ENCODE results near the gene SOX6. TPM values are rescaled to one million over a fixed set of nuclear protein-coding genes. Genes with fewer than 3 reads are reported as not detected.

Gene SOX6
- total RNA-seq, 1 experiment from 2014 or later: not detected

DNA sequence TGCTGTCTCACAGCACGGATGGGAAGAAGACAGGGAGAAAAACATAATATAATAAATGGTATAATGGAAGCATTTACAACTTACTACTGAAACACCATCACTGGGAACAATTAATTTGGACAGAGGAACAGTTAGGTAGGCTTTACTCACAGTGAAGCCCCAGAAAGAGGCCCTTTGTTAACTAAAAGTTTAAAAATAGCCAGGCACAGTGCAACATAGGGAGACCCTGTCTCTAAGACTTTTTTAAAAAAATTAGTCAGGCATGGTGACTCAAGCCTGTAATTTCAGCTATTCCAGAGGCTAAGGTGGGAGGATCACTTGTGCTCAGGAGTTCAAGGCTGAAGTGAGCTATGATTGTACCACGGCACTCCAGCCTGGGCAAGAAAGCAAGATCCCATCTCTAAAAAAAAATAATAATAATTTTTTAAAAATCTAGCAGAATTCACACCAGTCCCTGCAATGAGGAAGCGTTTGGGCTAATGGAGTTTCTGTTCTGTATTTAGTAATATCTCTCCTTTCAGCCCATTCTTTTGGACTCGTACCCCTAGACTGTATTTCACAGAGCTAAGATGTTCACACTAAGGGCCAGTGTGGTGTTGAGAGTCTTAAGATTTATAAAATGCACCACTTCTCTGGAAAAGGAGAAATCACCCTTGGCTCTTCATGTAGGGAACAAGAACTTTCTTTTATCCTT, 275.5 kb downstream of the SOX6 start:
- Mint-ChIP-seq H3K27ac (no peak overlapping the region), H3K36me3 (ENCODE audit: insufficient read depth in 1 of 3, low read depth in 3 of 3) (no peaks in the 10 kb centered on the region), H3K27me3 (ENCODE audit: low read depth) (no peaks in the 10 kb centered on the region; the same call in 1 of the 2 replicates), H3K4me3 (no peak overlapping the region), H3K9me3 (no peaks in the 10 kb centered on the region; a peak in 1 of 5 replicates), H3K4me1 (no peaks in the 10 kb centered on the region)
- Histone ChIP-seq H2BK120ac (ENCODE audit: low read depth, low read length, poor library complexity, severe bottlenecking) (no peak overlapping the region), H3K23ac (ENCODE audit: insufficient read length, low read depth, low read length) (no peak overlapping the region), H3K4ac (ENCODE audit: low read depth, low read length) (no peak overlapping the region), H2BK20ac (ENCODE audit: low read depth, low read length, poor library complexity, severe bottlenecking) (no peak overlapping the region), H3K56ac (ENCODE audit: insufficient read length, low read depth, low read length) (no peak overlapping the region), H4K8ac (replicated peaks; ENCODE audit: insufficient read length, low read depth, low read length) (no peak overlapping the region), H3T11ph (ENCODE audit: low read length) (no peak overlapping the region), H2AK5ac (ENCODE audit: insufficient read length, low read length) (no peak overlapping the region), H4K5ac (ENCODE audit: insufficient read length, low read depth, low read length) (no peak overlapping the region), H3K9me3 (ENCODE audit: control insufficient read depth, low read depth, low read length) (no peaks in the 10 kb centered on the region), H3K4me2 (ENCODE audit: insufficient read depth, insufficient read length, low read length) (no peak overlapping the region), H3K14ac (ENCODE audit: insufficient read depth, low read length) (no peak overlapping the region), H2AFZ (ENCODE audit: low read length) (no peak overlapping the region), H3K79me2 (ENCODE audit: insufficient read depth, low read length) (no peaks in the 10 kb centered on the region), H4K91ac (ENCODE audit: insufficient read length, low read depth, low read length) (no peak overlapping the region), H3K9ac (ENCODE audit: extremely low read depth, insufficient read length, low read length) (no peak overlapping the region), H3K23me2 (ENCODE audit: insufficient read length, low read depth, low read length, poor library complexity, severe bottlenecking) (no peaks in the 10 kb centered on the region), H3K79me1 (ENCODE audit: insufficient read depth, low read depth, low read length, poor library complexity, severe bottlenecking) (no peaks in the 10 kb centered on the region), H3K27ac (ENCODE audit: insufficient read length, low read depth, low read length) (no peak overlapping the region), H4K20me1 (ENCODE audit: control insufficient read depth, insufficient read depth, insufficient read length) (no peaks in the 10 kb centered on the region), H3K18ac (ENCODE audit: insufficient read length, low read depth, low read length) (no peak overlapping the region), H3K4me1 (ENCODE audit: insufficient read depth, low read length) (no peaks in the 10 kb centered on the region), H2BK5ac (ENCODE audit: insufficient read length, low read length) (no peak overlapping the region), H3K27me3 (ENCODE audit: insufficient read depth, low read length) (no peaks in the 10 kb centered on the region; the same call in 1 of the 2 replicates), H2BK12ac (ENCODE audit: insufficient read length, low read depth, low read length) (no peak overlapping the region), H2BK15ac (ENCODE audit: low read depth, low read length) (no peak overlapping the region)
- no peak for DNase-seq
- WGBS (ENCODE audit: extremely low coverage, insufficient read length, low lambda C conversion rate): no CpG with 5 or more reads among the region's 4 CpGs
- TF ChIP-seq, protein P1, sequence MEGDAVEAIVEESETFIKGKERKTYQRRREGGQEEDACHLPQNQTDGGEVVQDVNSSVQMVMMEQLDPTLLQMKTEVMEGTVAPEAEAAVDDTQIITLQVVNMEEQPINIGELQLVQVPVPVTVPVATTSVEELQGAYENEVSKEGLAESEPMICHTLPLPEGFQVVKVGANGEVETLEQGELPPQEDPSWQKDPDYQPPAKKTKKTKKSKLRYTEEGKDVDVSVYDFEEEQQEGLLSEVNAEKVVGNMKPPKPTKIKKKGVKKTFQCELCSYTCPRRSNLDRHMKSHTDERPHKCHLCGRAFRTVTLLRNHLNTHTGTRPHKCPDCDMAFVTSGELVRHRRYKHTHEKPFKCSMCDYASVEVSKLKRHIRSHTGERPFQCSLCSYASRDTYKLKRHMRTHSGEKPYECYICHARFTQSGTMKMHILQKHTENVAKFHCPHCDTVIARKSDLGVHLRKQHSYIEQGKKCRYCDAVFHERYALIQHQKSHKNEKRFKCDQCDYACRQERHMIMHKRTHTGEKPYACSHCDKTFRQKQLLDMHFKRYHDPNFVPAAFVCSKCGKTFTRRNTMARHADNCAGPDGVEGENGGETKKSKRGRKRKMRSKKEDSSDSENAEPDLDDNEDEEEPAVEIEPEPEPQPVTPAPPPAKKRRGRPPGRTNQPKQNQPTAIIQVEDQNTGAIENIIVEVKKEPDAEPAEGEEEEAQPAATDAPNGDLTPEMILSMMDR (conservative IDR thresholded peaks at IDR 0.05): no peak
